Measurements from ENCODE around the gene EFCAB11. TPM values are rescaled to one million over a fixed set of nuclear protein-coding genes. Genes with fewer than 3 reads are reported as not detected.

Gene EFCAB11
- total RNA-seq (2014; rRNA removed; shearing (Covaris generic)), result 13.4 and 14.3 TPM in 2 replicates

GRCh38 chr14:89954070-89955021 lies at the start of gene EFCAB11:
TSS of gene EFCAB11 (minus strand) at chr14:89954730. CDS start at chr14:89954660, 70 bp downstream.
- DNase-seq (ENCODE audit: low spot score), result peak; percentile 98

- DNase-seq (ENCODE audit: low spot score), result no peak
Measured at GRCh38 chr14:90003526-90004307, 49.2 kb upstream of the EFCAB11 start.

- DNase-seq (ENCODE audit: low spot score), result no peak
Measured at GRCh38 chr14:90000935-90001334, 46.4 kb upstream of the EFCAB11 start.

GRCh38 chr14:89996963-89997362 lies 42.4 kb upstream of the EFCAB11 start:
- DNase-seq (ENCODE audit: low spot score), result no peak

GRCh38 chr14:89992273-89992672 lies 37.7 kb upstream of the EFCAB11 start:
- DNase-seq (ENCODE audit: low spot score), result no peak

- DNase-seq (ENCODE audit: low spot score), result no peak
Measured at GRCh38 chr14:89990623-89991275, 36.2 kb upstream of the EFCAB11 start.

GRCh38 chr14:89990218-89990617 lies 35.7 kb upstream of the EFCAB11 start:
- no peak for DNase-seq (ENCODE audit: low spot score)

GRCh38 chr14:89988787-89989186 lies 34.3 kb upstream of the EFCAB11 start:
- no peak for DNase-seq (ENCODE audit: low spot score)

- DNase-seq (ENCODE audit: low spot score), result no peak
Measured at GRCh38 chr14:89987161-89987475, 32.6 kb upstream of the EFCAB11 start.

- DNase-seq (ENCODE audit: low spot score), result no peak
Measured at GRCh38 chr14:89986462-89987160, 32.1 kb upstream of the EFCAB11 start.

GRCh38 chr14:89983375-89983774 lies 28.8 kb upstream of the EFCAB11 start:
- no peak for DNase-seq (ENCODE audit: low spot score)

GRCh38 chr14:89978656-89979055 lies 24.1 kb upstream of the EFCAB11 start:
- no peak for DNase-seq (ENCODE audit: low spot score)

GRCh38 chr14:89977668-89978067 lies 23.1 kb upstream of the EFCAB11 start:
- no peak for DNase-seq (ENCODE audit: low spot score)

GRCh38 chr14:89973234-89973823 lies 18.8 kb upstream of the EFCAB11 start:
- peak; percentile 53 for DNase-seq (ENCODE audit: low spot score)

- no peak for DNase-seq (ENCODE audit: low spot score)
Measured at GRCh38 chr14:89965839-89966238, 11.3 kb upstream of the EFCAB11 start.

- no peak for DNase-seq (ENCODE audit: low spot score)
Measured at GRCh38 chr14:89963288-89963978, 8.9 kb upstream of the EFCAB11 start.

GRCh38 chr14:89960914-89961313 lies 6.4 kb upstream of the EFCAB11 start:
- DNase-seq (ENCODE audit: low spot score), result no peak

- DNase-seq (ENCODE audit: low spot score), result no peak
Measured at GRCh38 chr14:89959853-89960445, 5.4 kb upstream of the EFCAB11 start.

- DNase-seq (ENCODE audit: low spot score), result no peak
Measured at GRCh38 chr14:89958966-89959365, 4.4 kb upstream of the EFCAB11 start.

- no peak for DNase-seq (ENCODE audit: low spot score)
Measured at GRCh38 chr14:89957791-89958190, 3.3 kb upstream of the EFCAB11 start.

Measured in H4 (cell line).